Naive B cell (primary cell): ENCODE results near the gene SH3BP5. TPM values are rescaled to one million over a fixed set of nuclear protein-coding genes. Genes with fewer than 3 reads are reported as not detected.

Source experiments
- ATAC-seq, 2 donors: fragments of 150-1000 bp; cut with Tn5 transposase; 2 replicates each; pipeline ENCODE4 v1.10.0; 2021; ENCODE audit warnings: low read depth in 2 of 2, mild to moderate bottlenecking in 2 of 2, moderate library complexity in 2 of 2
- DNase-seq: peaks from one replicate; pipeline ENCODE4 v3.0.0; 2022
- H3K27ac Mint-ChIP-seq, 6 donors: one replicate each; pipeline ENCODE4 v1.8.0; 2020 to 2022; ENCODE audit warnings: mild to moderate bottlenecking in 6 of 6, mixed read lengths in 6 of 6, moderate library complexity in 5 of 6, inconsistent platforms in 2 of 6
- H3K27me3 Mint-ChIP-seq, 3 donors: one replicate each; pipeline ENCODE4 v1.8.0; 2021 to 2022; ENCODE audit warnings: mixed read lengths in 3 of 3, mild to moderate bottlenecking in 1 of 3
- H3K36me3 Mint-ChIP-seq, 2 donors: one replicate each; pipeline ENCODE4 v1.8.0; 2020 to 2022; ENCODE audit warnings: mixed read lengths in 2 of 2, inconsistent platforms in 1 of 2, mild to moderate bottlenecking in 1 of 2
- H3K4me1 Mint-ChIP-seq, 3 donors: one replicate each; pipeline ENCODE4 v1.8.0; 2020 to 2022; ENCODE audit warnings: mixed read lengths in 3 of 3, inconsistent platforms in 1 of 3, mild to moderate bottlenecking in 1 of 3, moderate library complexity in 1 of 3
- H3K4me3 Mint-ChIP-seq, 8 donors: one replicate each; pipeline ENCODE4 v1.8.0; 2020 to 2022; ENCODE audit warnings: mild to moderate bottlenecking in 8 of 8, mixed read lengths in 8 of 8, moderate library complexity in 8 of 8, inconsistent platforms in 2 of 8
- H3K9me3 Mint-ChIP-seq, 7 donors: one replicate each; pipeline ENCODE4 v1.8.0; 2020 to 2022; ENCODE audit warnings: mixed read lengths in 7 of 7, mild to moderate bottlenecking in 5 of 7, inconsistent platforms in 2 of 7, moderate library complexity in 1 of 7
- polyA plus RNA-seq, 6 donors: library from polyadenylated mRNA; unstranded; fragments of 300-500 nt; fragmentation: Illumina TruSeq; gene quantifications; one replicate each; pipeline ENCODE4 v1.2.3, GENCODE V29; 2021; ENCODE audit warnings: low read depth in 6 of 6

Gene SH3BP5
- polyA plus RNA-seq, 6 donors from 2014 or later = 71.3 to 177 (median 131) TPM

GRCh38 chr3:15287565-15288330 is 44.6 kb downstream of the SH3BP5 start:
- Mint-ChIP-seq H3K9me3 (no peaks in the 10 kb centered on the region), H3K27me3 (no peaks in the 10 kb centered on the region), H3K36me3 (peaks cover 6 to 7% of the 10 kb centered on the region in 2 donors), H3K4me3 (peak overlapping the region in 2 of 8 donors; percentile 24 to 34), H3K27ac (peak overlapping the region in 3 of 6 donors; percentile 3 to 87 (median 77)), H3K4me1 (peaks cover 60 to 99% (median 78%) of the 10 kb centered on the region in 3 donors)
- ATAC-seq = no peak
- no peak for DNase-seq

GRCh38 chr3:15286022-15286421 is 46.4 kb downstream of the SH3BP5 start:
- ATAC-seq = no peak

GRCh38 chr3:15284121-15284889 is 48.1 kb downstream of the SH3BP5 start:
- ATAC-seq (peak; percentile 32 to 42), DNase-seq (no peak)
- Mint-ChIP-seq H3K27ac (peak overlapping the region in 5 of 6 donors; percentile 12 to 86 (median 60)), H3K4me1 (peaks cover 65 to 98% (median 89%) of the 10 kb centered on the region in 3 donors), H3K4me3 (peak overlapping the region in 7 of 8 donors; percentile 2 to 78 (median 53)), H3K27me3 (no peaks in the 10 kb centered on the region), H3K36me3 (peaks cover 12 to 16% of the 10 kb centered on the region in 2 donors), H3K9me3 (no peaks in the 10 kb centered on the region)

More at GRCh38 chr3:15286022-15286421, 46.4 kb downstream of the SH3BP5 start:
- Mint-ChIP-seq H3K36me3 (peaks cover 7 to 12% of the 10 kb centered on the region in 2 donors), H3K4me3 (peak overlapping the region in 2 of 8 donors; percentile 11 to 43), H3K27ac (peak overlapping the region in 4 of 6 donors; percentile 42 to 79 (median 66)), H3K9me3 (no peaks in the 10 kb centered on the region), H3K27me3 (no peaks in the 10 kb centered on the region), H3K4me1 (peaks cover 59 to 98% (median 80%) of the 10 kb centered on the region in 3 donors)
- DNase-seq = no peak

GRCh38 chr3:15283702-15284101 is 48.7 kb downstream of the SH3BP5 start:
- H3K4me1 Mint-ChIP-seq = peaks cover 63 to 98% (median 89%) of the 10 kb centered on the region in 3 donors
- peak overlapping the region in 6 of 8 donors; percentile 2 to 77 (median 52) for H3K4me3 Mint-ChIP-seq
- DNase-seq = no peak
- H3K9me3 Mint-ChIP-seq = no peaks in the 10 kb centered on the region
- peaks cover 12 to 16% of the 10 kb centered on the region in 2 donors for H3K36me3 Mint-ChIP-seq
- H3K27ac Mint-ChIP-seq = peak overlapping the region; percentile 1 to 86 (median 60)
- H3K27me3 Mint-ChIP-seq = no peaks in the 10 kb centered on the region
- ATAC-seq = peak in 1 of 2 donors; percentile 25

- Mint-ChIP-seq H3K9me3 (no peaks in the 10 kb centered on the region), H3K4me1 (peaks cover 64 to 98% (median 92%) of the 10 kb centered on the region in 3 donors), H3K27me3 (no peaks in the 10 kb centered on the region), H3K27ac (no peak overlapping the region), H3K4me3 (no peak overlapping the region), H3K36me3 (peaks cover 12 to 16% of the 10 kb centered on the region in 2 donors)
- DNase-seq = no peak
- ATAC-seq = no peak
Measured at GRCh38 chr3:15281817-15282216, 50.6 kb downstream of the SH3BP5 start.

GRCh38 chr3:15280853-15281532 is 51.4 kb downstream of the SH3BP5 start:
- peak overlapping the region in 5 of 8 donors; percentile 0 to 78 (median 67) for H3K4me3 Mint-ChIP-seq
- DNase-seq = no peak
- no peaks in the 10 kb centered on the region for H3K27me3 Mint-ChIP-seq
- H3K4me1 Mint-ChIP-seq = peaks cover 70 to 98% (median 90%) of the 10 kb centered on the region in 3 donors
- ATAC-seq = no peak
- H3K36me3 Mint-ChIP-seq = peaks cover 15 to 16% of the 10 kb centered on the region in 2 donors
- H3K9me3 Mint-ChIP-seq = no peaks in the 10 kb centered on the region
- H3K27ac Mint-ChIP-seq = peak overlapping the region in 4 of 6 donors; percentile 60 to 92 (median 78)

GRCh38 chr3:15279671-15280402 is 52.5 kb downstream of the SH3BP5 start:
- peak overlapping the region in 7 of 8 donors; percentile 39 to 78 (median 70) for H3K4me3 Mint-ChIP-seq

GRCh38 chr3:15279205-15279604 is 53.2 kb downstream of the SH3BP5 start:
- ATAC-seq (no peak), DNase-seq (no peak)
- Mint-ChIP-seq H3K27me3 (no peaks in the 10 kb centered on the region), H3K27ac (peak overlapping the region in 4 of 6 donors; percentile 47 to 76 (median 58)), H3K4me1 (peaks cover 75 to 99% (median 93%) of the 10 kb centered on the region in 3 donors), H3K36me3 (peaks cover 16 to 19% of the 10 kb centered on the region in 2 donors), H3K4me3 (peak overlapping the region in 7 of 8 donors; percentile 31 to 78 (median 54)), H3K9me3 (peaks cover 0 to 3% (median 0%) of the 10 kb centered on the region in 7 donors)

More at GRCh38 chr3:15279671-15280402, 52.5 kb downstream of the SH3BP5 start:
- ATAC-seq = peak in 1 of 2 donors; percentile 39
- Mint-ChIP-seq H3K4me1 (peaks cover 75 to 98% (median 92%) of the 10 kb centered on the region in 3 donors), H3K27me3 (no peaks in the 10 kb centered on the region), H3K36me3 (peaks cover 13 to 17% of the 10 kb centered on the region in 2 donors), H3K9me3 (peaks cover 0 to 2% (median 0%) of the 10 kb centered on the region in 7 donors), H3K27ac (peak overlapping the region; percentile 64 to 85 (median 74))
- no peak for DNase-seq

- Mint-ChIP-seq H3K27ac (peak overlapping the region in 5 of 6 donors; percentile 44 to 92 (median 63)), H3K4me1 (peaks cover 74 to 99% (median 93%) of the 10 kb centered on the region in 3 donors), H3K36me3 (peaks cover 16 to 19% of the 10 kb centered on the region in 2 donors), H3K9me3 (peaks cover 0 to 3% (median 0%) of the 10 kb centered on the region in 7 donors), H3K27me3 (no peaks in the 10 kb centered on the region), H3K4me3 (peak overlapping the region in 4 of 8 donors; percentile 12 to 55 (median 34))
- DNase-seq (no peak), ATAC-seq (no peak)
Measured at GRCh38 chr3:15277861-15278500, 54.4 kb downstream of the SH3BP5 start.

GRCh38 chr3:15276028-15276724 is 56.2 kb downstream of the SH3BP5 start:
- peaks cover 0 to 3% (median 0%) of the 10 kb centered on the region in 7 donors for H3K9me3 Mint-ChIP-seq
- DNase-seq (no peak), ATAC-seq (no peak)
- peak overlapping the region in 5 of 6 donors; percentile 37 to 83 (median 67) for H3K27ac Mint-ChIP-seq
- no peaks in the 10 kb centered on the region for H3K27me3 Mint-ChIP-seq
- peaks cover 16 to 17% of the 10 kb centered on the region in 2 donors for H3K36me3 Mint-ChIP-seq
- peaks cover 82 to 100% (median 93%) of the 10 kb centered on the region in 3 donors for H3K4me1 Mint-ChIP-seq
- H3K4me3 Mint-ChIP-seq = peak overlapping the region in 6 of 8 donors; percentile 5 to 72 (median 26)

GRCh38 chr3:15273227-15273626 is 59.2 kb downstream of the SH3BP5 start:
- ATAC-seq (peak; percentile 21 to 22), DNase-seq (no peak)
- Mint-ChIP-seq H3K27ac (peak overlapping the region; percentile 89 to 99 (median 97)), H3K9me3 (peaks cover 0 to 3% (median 0%) of the 10 kb centered on the region in 7 donors), H3K4me1 (peaks cover 79 to 94% (median 88%) of the 10 kb centered on the region in 3 donors), H3K27me3 (no peaks in the 10 kb centered on the region), H3K36me3 (peaks cover 7 to 24% of the 10 kb centered on the region in 2 donors), H3K4me3 (peak overlapping the region; percentile 6 to 91 (median 74))
